H1 (cell line): Measurements from ENCODE around the gene QRICH2. TPM values are rescaled to one million over a fixed set of nuclear protein-coding genes. Genes with fewer than 3 reads are reported as not detected.

Experiments
- CTCF ChIA-PET: fragments of 300-600 bp; sonication (Branson Sonifier 250); formaldehyde crosslinking; loops from one replicate; lab custom pipeline; 2021; ENCODE audit not compliant: partially characterized antibody; lab: Charles Lee
- POLR2A ChIA-PET: fragments of 300-600 bp; sonication (Branson Sonifier 250); formaldehyde crosslinking; loops from one replicate; lab custom pipeline; 2021; ENCODE audit warnings: inconsistent platforms; ENCODE audit not compliant: partially characterized antibody; lab: Charles Lee
- DNase-seq, 2 experiments: peaks; one replicate each; pipeline versions ENCODE4 v3.0.0 to v3.0.0-alpha.2; 2010 to 2022; ENCODE audit warnings: low spot score in 2 of 2, low read depth in 1 of 2, mixed read lengths in 1 of 2
- FAIRE-seq: peaks from 2 replicates; lab custom pipeline; 2011; peaks lifted over from hg19 to GRCh38; lab: Jason Lieb, UNC
- H2AFZ ChIP-seq: 2 replicates; pipeline ENCODE4 v1.8.1; 2012; ENCODE audit warnings: low read length, inconsistent platforms
- H2AK5ac ChIP-seq: 2 replicates; pipeline ENCODE4 v1.6.1; 2013; ENCODE audit warnings: low read depth, low read length
- H2BK120ac ChIP-seq: replicated peaks from 2 replicates; pipeline ENCODE3; 2013; ENCODE audit warnings: low read depth, low read length, inconsistent platforms
- H2BK12ac ChIP-seq: 2 replicates; pipeline ENCODE4 v1.6.1; 2013; ENCODE audit warnings: low read depth, low read length
- H2BK15ac ChIP-seq: 2 replicates; pipeline ENCODE4 v1.6.1; 2013; ENCODE audit warnings: low read length
- H2BK20ac ChIP-seq: 2 replicates; pipeline ENCODE4 v1.6.1; 2013; ENCODE audit warnings: low read length
- H2BK5ac ChIP-seq: 2 replicates; pipeline ENCODE4 v1.6.1; 2013; ENCODE audit warnings: low read depth, low read length
- H3K14ac ChIP-seq: 2 replicates; pipeline ENCODE4 v1.6.1; 2013; ENCODE audit warnings: inconsistent platforms; ENCODE audit not compliant: insufficient read length
- H3K18ac ChIP-seq: 2 replicates; pipeline ENCODE4 v1.6.1; 2013; ENCODE audit warnings: low read length; ENCODE audit errors: extremely low read depth
- H3K23ac ChIP-seq: 2 replicates; pipeline ENCODE4 v1.6.1; 2013; ENCODE audit warnings: inconsistent platforms; ENCODE audit not compliant: insufficient read length
- H3K23me2 ChIP-seq: 2 replicates; pipeline ENCODE4 v1.6.1; 2013; ENCODE audit warnings: low read depth, low read length
- H3K27ac ChIP-seq: 2 replicates; pipeline ENCODE4 v1.6.1; 2011; ENCODE audit warnings: low read depth, low read length, inconsistent platforms
- H3K27me3 ChIP-seq, 4 experiments: replicated peaks in 1 of 4; 1 replicate in 1 of 4; 2 replicates in 3 of 4; pipeline versions ENCODE4 v1.6.1 to v1.8.1; 2011 to 2013; ENCODE audit warnings: low read length in 3 of 4, mild to moderate bottlenecking in 3 of 4, inconsistent platforms in 2 of 4, mixed read lengths in 2 of 4, moderate library complexity in 1 of 4; ENCODE audit not compliant: control insufficient read depth in 3 of 4, insufficient read depth in 3 of 4; ENCODE audit errors: extremely low read depth in 1 of 4
- H3K36me3 ChIP-seq, 4 experiments: 2 replicates each; pipeline versions ENCODE4 v1.6.1 to v1.8.1; 2011 to 2013; ENCODE audit warnings: mild to moderate bottlenecking in 4 of 4, low read length in 3 of 4, moderate library complexity in 2 of 4, control low read depth in 1 of 4, inconsistent platforms in 1 of 4; ENCODE audit not compliant: insufficient read depth in 4 of 4, control insufficient read depth in 2 of 4
- H3K4ac ChIP-seq: replicated peaks from 2 replicates; pipeline ENCODE3; 2013; ENCODE audit warnings: low read length, low read depth, mixed read lengths, inconsistent platforms; ENCODE audit not compliant: insufficient read length
- H3K4me1 ChIP-seq, 4 experiments: replicated peaks in 1 of 4; 1 replicate in 1 of 4; 2 replicates in 3 of 4; pipeline versions ENCODE4 v1.6.1 to v1.8.1; 2011 to 2013; ENCODE audit warnings: low read length in 3 of 4, inconsistent platforms in 2 of 4, mixed read lengths in 1 of 4; ENCODE audit not compliant: insufficient read depth in 4 of 4, control insufficient read depth in 3 of 4
- H3K4me2 ChIP-seq, 2 experiments: 2 replicates each; pipeline versions ENCODE4 v1.6.1 to v1.8.1; 2011 to 2013; ENCODE audit warnings: low read depth in 2 of 2, low read length in 2 of 2, control low read depth in 1 of 2, inconsistent platforms in 1 of 2, mild to moderate bottlenecking in 1 of 2; ENCODE audit not compliant: insufficient read depth in 1 of 2
- H3K4me3 ChIP-seq, 4 experiments: fragments of 200-600, 300-600 bp in 1 of 4; sonication (generic), shearing (Covaris generic), sonication (Bioruptor Twin) in 1 of 4; 2 replicates each; pipeline versions ENCODE4 v1.5.1 to v1.8.1; 2011 to 2016; ENCODE audit warnings: low read length in 4 of 4, low read depth in 3 of 4, control low read depth in 2 of 4, inconsistent platforms in 2 of 4, mild to moderate bottlenecking in 2 of 4, mixed read lengths in 1 of 4, moderate library complexity in 1 of 4; ENCODE audit not compliant: insufficient read depth in 2 of 4; ENCODE audit errors: extremely low read depth in 1 of 4
- H3K56ac ChIP-seq: replicated peaks from 2 replicates; pipeline ENCODE3; 2013; ENCODE audit warnings: low read depth, mild to moderate bottlenecking, mixed read lengths, low read length, inconsistent platforms; ENCODE audit not compliant: insufficient read length
- H3K79me1 ChIP-seq: 2 replicates; pipeline ENCODE4 v1.6.1; 2013; ENCODE audit warnings: low read depth, low read length, control low read depth
- H3K79me2 ChIP-seq, 2 experiments: 2 replicates each; pipeline versions ENCODE4 v1.6.1 to v1.8.1; 2012 to 2013; ENCODE audit warnings: low read length in 2 of 2, mild to moderate bottlenecking in 2 of 2, inconsistent platforms in 1 of 2; ENCODE audit not compliant: insufficient read depth in 2 of 2, control insufficient read depth in 1 of 2
- H3K9ac ChIP-seq, 4 experiments: replicated peaks in 1 of 4; 1 replicate in 1 of 4; 2 replicates in 3 of 4; pipeline versions ENCODE4 v1.6.1 to v1.8.1; 2011 to 2013; ENCODE audit warnings: low read depth in 3 of 4, low read length in 3 of 4, control low read depth in 2 of 4, mild to moderate bottlenecking in 2 of 4, moderate library complexity in 2 of 4, inconsistent platforms in 1 of 4; ENCODE audit errors: extremely low read depth in 1 of 4
- H3K9me3 ChIP-seq, 2 experiments: 2 replicates each; pipeline versions ENCODE4 v1.6.1 to v1.8.1; 2012 to 2013; ENCODE audit warnings: mild to moderate bottlenecking in 2 of 2, moderate library complexity in 2 of 2, control low read depth in 1 of 2, inconsistent platforms in 1 of 2, low read depth in 1 of 2, low read length in 1 of 2, mixed read lengths in 1 of 2; ENCODE audit not compliant: insufficient read depth in 2 of 2
- H4K20me1 ChIP-seq, 2 experiments: replicated peaks in 1 of 2; 2 replicates each; pipeline versions ENCODE3 to v1.8.1; 2011 to 2013; ENCODE audit warnings: inconsistent platforms in 2 of 2, low read length in 2 of 2, mild to moderate bottlenecking in 1 of 2; ENCODE audit not compliant: insufficient read depth in 2 of 2, control insufficient read depth in 1 of 2
- H4K5ac ChIP-seq: 2 replicates; pipeline ENCODE4 v1.6.1; 2013; ENCODE audit warnings: low read length, low read depth, mixed read lengths, inconsistent platforms; ENCODE audit not compliant: insufficient read length
- H4K8ac ChIP-seq: 2 replicates; pipeline ENCODE4 v1.8.0; 2013; ENCODE audit warnings: mild to moderate bottlenecking, moderate library complexity, low read length, inconsistent platforms; ENCODE audit not compliant: insufficient read depth; ENCODE audit errors: extremely low read depth
- H4K91ac ChIP-seq: replicated peaks from 2 replicates; pipeline ENCODE3; 2013; ENCODE audit warnings: low read length, mixed read lengths, inconsistent platforms; ENCODE audit not compliant: insufficient read length
- BACH1 ChIP-seq: IDR thresholded peaks from 2 replicates; pipeline ENCODE4 v1.6.1; 2012; ENCODE audit warnings: low read length, improper control_type of control experiment
- CEBPB ChIP-seq: IDR thresholded peaks from 2 replicates; pipeline ENCODE4 v1.6.1; 2012; ENCODE audit warnings: low read depth, low read length
- CHD2 ChIP-seq: IDR thresholded peaks from 2 replicates; pipeline ENCODE4 v1.6.1; 2012; ENCODE audit warnings: low read length, improper control_type of control experiment
- EZH2 ChIP-seq: fragments of 200-600 bp; sonication (generic); IDR thresholded peaks from 2 replicates; pipeline ENCODE4 v1.7.1; 2012; ENCODE audit warnings: low read depth, mild to moderate bottlenecking, moderate library complexity, low read length, inconsistent platforms; ENCODE audit not compliant: severe bottlenecking
- POLR2AphosphoS5 ChIP-seq: IDR thresholded peaks from 2 replicates; pipeline ENCODE4 v1.6.1; 2011; ENCODE audit warnings: low read depth, low read length
- SP1 ChIP-seq: IDR thresholded peaks from 2 replicates; pipeline ENCODE4 v1.6.1; 2011; ENCODE audit warnings: low read depth, low read length
- TAF1 ChIP-seq: IDR thresholded peaks from 2 replicates; pipeline ENCODE4 v1.6.1; 2011; ENCODE audit warnings: mild to moderate bottlenecking, low read depth, low read length
- TAF7 ChIP-seq: optimal IDR thresholded peaks from 2 replicates; pipeline ENCODE3; 2011; ENCODE audit warnings: low read depth, mild to moderate bottlenecking, inconsistent platforms, low read length, moderate library complexity, borderline replicate concordance
- YY1 ChIP-seq: IDR thresholded peaks from 2 replicates; pipeline ENCODE4 v1.6.1; 2011; ENCODE audit warnings: low read depth, mild to moderate bottlenecking, low read length
- ZNF274 ChIP-seq: IDR thresholded peaks from 2 replicates; pipeline ENCODE4 v1.7.0; 2012; ENCODE audit warnings: low read length, borderline replicate concordance; ENCODE audit errors: extremely low read depth
- WGBS, 2 experiments: shearing (Covaris generic) in 1 of 2; methylation state at CpG; one replicate each; pipeline versions ENCODE4 v1.1.6 to v1.1.7; 2013 to 2015; ENCODE audit warnings: low lambda C conversion rate in 2 of 2, mixed read lengths in 2 of 2, inconsistent platforms in 1 of 2, low coverage in 1 of 2, missing lambda C conversion rate in 1 of 2; ENCODE audit not compliant: insufficient replicate concordance in 2 of 2, insufficient coverage in 1 of 2, insufficient read length in 1 of 2; ENCODE audit errors: extremely low coverage in 1 of 2, missing lambda C conversion rate in 1 of 2; 5-methylcytosine and 5-hydroxymethylcytosine counted together
- polyA plus RNA-seq, 7 experiments: library from polyadenylated mRNA; depleted of rRNA in 3 of 7; stranded (reverse) in 5 of 7; unstranded in 2 of 7; fragments of >200 nt in 5 of 7; fragments of 200-250 nt in 2 of 7; gene quantifications; 1 replicate in 5 of 7; 2 replicates in 1 of 7; 4 replicates in 1 of 7; pipeline versions ENCODE4 v1.2.1 to v1.2.3, GENCODE V29; 2011 to 2013; ENCODE audit warnings: missing spikeins in 2 of 7, mixed read lengths in 2 of 7
- total RNA-seq: library from RNA; stranded (reverse); fragmentation: NEBNext Ultra II Directional; extraction: Animal tissue kit (Norgen Biotek cat#: 25700); gene quantifications from 2 replicates; pipeline ENCODE4 v1.2.1, GENCODE V29; 2021
- TF ChIP-seq, protein P1 (sequence below): IDR thresholded peaks from 2 replicates; pipeline ENCODE4 v1.6.1; 2012; ENCODE audit warnings: inconsistent platforms

Gene QRICH2
- total and polyA plus RNA-seq, 2 of the 8 experiments (the other 6 are each of a cell fraction or from before 2014, with no cell fraction given) = 2.8 to 3.8 TPM

GRCh38 chr17:76333673-76334505 is 25.8 kb upstream of the QRICH2 start:
- WGBS, 2 experiments = 84% methylated on average over 11 of the region's 11 CpGs; no CpG with 5 or more reads in 1 of the 2 experiments
- H4K20me1 ChIP-seq = peaks cover 0 to 5% of the 10 kb centered on the region in 2 experiments

More at GRCh38 chr17:76333673-76334505, 25.8 kb upstream of the QRICH2 start:
- Histone ChIP-seq H3K9me3 (no peaks in the 10 kb centered on the region), H3K56ac (no peak overlapping the region), H3K79me1 (peaks cover 4% of the 10 kb centered on the region; the same call in 1 of the 2 replicates), H2BK120ac (no peak overlapping the region), H2AFZ (no peak overlapping the region), H2BK20ac (no peak overlapping the region), H3K23me2 (no peaks in the 10 kb centered on the region), H3K27ac (no peak overlapping the region), H3K4ac (no peak overlapping the region), H2BK12ac (no peak overlapping the region), H3K4me1 (no peaks in the 10 kb centered on the region), H3K27me3 (no peaks in the 10 kb centered on the region), H3K18ac (no peak overlapping the region), H4K5ac (no peak overlapping the region), H3K4me3 (no peak overlapping the region), H2AK5ac (no peak overlapping the region), H4K8ac (no peak overlapping the region), H3K9ac (0 out of 7 replicates have a peak overlapping the region, but pooled peaks of 1 of the 4 experiments have one; percentile 21), H3K79me2 (no peaks in the 10 kb centered on the region; a peak in 1 of 4 replicates), H3K4me2 (no peak overlapping the region), H3K23ac (no peak overlapping the region), H4K91ac (no peak overlapping the region), H2BK5ac (no peak overlapping the region), H3K36me3 (peaks cover 0 to 19% (median 4%) of the 10 kb centered on the region in 4 experiments; a peak in 4 of 8 replicates), H3K14ac (no peak overlapping the region), H2BK15ac (0 out of 2 replicates have a peak overlapping the region, but pooled peaks have one; percentile 46)
- DNase-seq = no peak
- POLR2A ChIA-PET = interaction anchor here (1.1 kb wide), 1 partner anchor 23 kb away, joined by 3 read pairs; no protein-coding TSS in a partner anchor
- FAIRE-seq = no peak
- CTCF ChIA-PET = interaction anchor here (1.0 to 6.3 kb wide), 2 partner anchors 32 to 63 kb away, joined by 4 to 32 read pairs; no protein-coding TSS in a partner anchor
- no peak for TF ChIP-seq EZH2
- TF ChIP-seq CEBPB = no peak
- TF ChIP-seq, protein P1, sequence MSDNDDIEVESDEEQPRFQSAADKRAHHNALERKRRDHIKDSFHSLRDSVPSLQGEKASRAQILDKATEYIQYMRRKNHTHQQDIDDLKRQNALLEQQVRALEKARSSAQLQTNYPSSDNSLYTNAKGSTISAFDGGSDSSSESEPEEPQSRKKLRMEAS = no peak
- no peak for TF ChIP-seq BACH1
- no peak for TF ChIP-seq POLR2AphosphoS5
- TF ChIP-seq CHD2 = no peak
- no peak for TF ChIP-seq YY1
- no peak for TF ChIP-seq SP1
- no peak for TF ChIP-seq TAF1
- no peak for TF ChIP-seq ZNF274
- TF ChIP-seq TAF7 = no peak
